Lower leg skin (tissue), 3 donors: ENCODE results near the gene TMCC2.

Source experiments
- POLR2A ChIP-seq, 2 donors: fragments of 450-650 bp; IDR thresholded peaks; one replicate each; pipeline ENCODE4 v1.6.1; 2016 to 2017; ENCODE audit warnings: antibody characterized with exemption in 2 of 2, mild to moderate bottlenecking in 1 of 2, moderate library complexity in 1 of 2
- TF ChIP-seq, protein P1 (sequence below), 3 donors: fragments of 450-650 bp; IDR thresholded peaks; one replicate each; pipeline ENCODE4 v1.5.1; 2016; ENCODE audit warnings: antibody characterized with exemption in 3 of 3, mild to moderate bottlenecking in 3 of 3, moderate library complexity in 2 of 3

DNA sequence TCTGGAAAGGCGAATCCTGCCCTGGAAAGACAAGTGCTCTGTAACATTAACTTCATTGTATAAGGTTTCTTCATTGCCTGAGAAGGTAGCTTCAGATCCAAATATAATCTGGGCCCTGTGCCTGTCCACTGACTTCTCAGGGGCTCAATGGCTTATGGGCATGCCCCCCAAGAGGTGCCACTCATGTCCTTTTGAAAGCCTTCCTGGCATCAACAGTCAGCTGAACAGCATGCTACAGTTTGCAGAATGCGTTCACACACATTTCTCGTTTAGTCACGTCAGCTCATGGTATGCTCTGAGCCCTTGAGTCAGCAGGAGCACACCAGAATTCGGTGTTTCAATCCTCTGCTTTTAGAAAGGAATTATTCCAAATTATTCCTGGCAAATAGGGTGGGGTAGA lies 23.8 kb downstream of the TMCC2 start:
- TF ChIP-seq, protein P1, sequence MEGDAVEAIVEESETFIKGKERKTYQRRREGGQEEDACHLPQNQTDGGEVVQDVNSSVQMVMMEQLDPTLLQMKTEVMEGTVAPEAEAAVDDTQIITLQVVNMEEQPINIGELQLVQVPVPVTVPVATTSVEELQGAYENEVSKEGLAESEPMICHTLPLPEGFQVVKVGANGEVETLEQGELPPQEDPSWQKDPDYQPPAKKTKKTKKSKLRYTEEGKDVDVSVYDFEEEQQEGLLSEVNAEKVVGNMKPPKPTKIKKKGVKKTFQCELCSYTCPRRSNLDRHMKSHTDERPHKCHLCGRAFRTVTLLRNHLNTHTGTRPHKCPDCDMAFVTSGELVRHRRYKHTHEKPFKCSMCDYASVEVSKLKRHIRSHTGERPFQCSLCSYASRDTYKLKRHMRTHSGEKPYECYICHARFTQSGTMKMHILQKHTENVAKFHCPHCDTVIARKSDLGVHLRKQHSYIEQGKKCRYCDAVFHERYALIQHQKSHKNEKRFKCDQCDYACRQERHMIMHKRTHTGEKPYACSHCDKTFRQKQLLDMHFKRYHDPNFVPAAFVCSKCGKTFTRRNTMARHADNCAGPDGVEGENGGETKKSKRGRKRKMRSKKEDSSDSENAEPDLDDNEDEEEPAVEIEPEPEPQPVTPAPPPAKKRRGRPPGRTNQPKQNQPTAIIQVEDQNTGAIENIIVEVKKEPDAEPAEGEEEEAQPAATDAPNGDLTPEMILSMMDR (IDR thresholded peaks at IDR 0.05), result no peak
- no peak for TF ChIP-seq POLR2A (IDR thresholded peaks at IDR 0.05)
